SK-N-SH treated with all-trans-retinoic acid at 6 μM for 48 hours (cell line): ENCODE results near the gene GRB2.
A peak's percentile ranks its signal among the peaks of the same experiment; 100 is the strongest.

Source experiments
- ATAC-seq: fragments of 200-7000 bp; cut with Tn5 transposase; 3 replicates; pipeline ENCODE4 v1.9.1; 2020; ENCODE audit warnings: mild to moderate bottlenecking, moderate library complexity
- BACH2 ChIP-seq: fragments of 250-450 bp; sonication (Bioruptor Pico); IDR thresholded peaks from 2 replicates; pipeline ENCODE4 v1.9.0; 2021; ENCODE audit warnings: mild to moderate bottlenecking, borderline replicate concordance
- CREB5 ChIP-seq: fragments of 250-450 bp; sonication (Bioruptor Pico); IDR thresholded peaks from 2 replicates; pipeline ENCODE4 v1.5.1; 2020; ENCODE audit warnings: low read depth, mild to moderate bottlenecking, moderate library complexity
- CSDC2 ChIP-seq: fragments of 250-450 bp; sonication (Bioruptor Pico); IDR thresholded peaks from 2 replicates; pipeline ENCODE4 v1.5.0; 2020; ENCODE audit warnings: mild to moderate bottlenecking, moderate library complexity
- CSRNP3 ChIP-seq: fragments of 250-450 bp; sonication (Bioruptor Pico); IDR thresholded peaks from 2 replicates; pipeline ENCODE4 v1.5.1; 2021; ENCODE audit warnings: mild to moderate bottlenecking, moderate library complexity
- ESRRG ChIP-seq: fragments of 250-450 bp; sonication (Bioruptor Pico); IDR thresholded peaks from 2 replicates; pipeline ENCODE4 v1.6.1; 2021; ENCODE audit warnings: mild to moderate bottlenecking
- GLIS3 ChIP-seq: fragments of 250-450 bp; sonication (Bioruptor Pico); IDR thresholded peaks from 2 replicates; pipeline ENCODE4 v1.5.0; 2020; ENCODE audit warnings: mild to moderate bottlenecking, moderate library complexity
- ISL1 ChIP-seq: fragments of 250-450 bp; sonication (Bioruptor Pico); IDR thresholded peaks from 2 replicates; pipeline ENCODE4 v2.1.2; 2022; ENCODE audit warnings: mild to moderate bottlenecking, moderate library complexity
- OSR1 ChIP-seq: fragments of 250-450 bp; sonication (Bioruptor Pico); IDR thresholded peaks from 2 replicates; pipeline ENCODE4 v1.8.0; 2022; ENCODE audit warnings: moderate library complexity, mild to moderate bottlenecking, inconsistent platforms
- PATZ1 ChIP-seq: fragments of 250-450 bp; sonication (Bioruptor Pico); IDR thresholded peaks from 2 replicates; pipeline ENCODE4 v1.8.0; 2020; ENCODE audit warnings: mild to moderate bottlenecking, moderate library complexity, borderline replicate concordance
- POU6F1 ChIP-seq: fragments of 250-450 bp; sonication (Bioruptor Pico); IDR thresholded peaks from 2 replicates; pipeline ENCODE4 v1.8.0; 2021; ENCODE audit warnings: low read depth, mild to moderate bottlenecking, moderate library complexity, borderline replicate concordance
- PPARA ChIP-seq: fragments of 250-450 bp; sonication (Bioruptor Pico); IDR thresholded peaks from 2 replicates; pipeline ENCODE4 v1.5.0; 2020; ENCODE audit warnings: mild to moderate bottlenecking, borderline replicate concordance
- RARB ChIP-seq: fragments of 250-450 bp; sonication (Bioruptor Pico); IDR thresholded peaks from 2 replicates; pipeline ENCODE4 v1.8.0; 2021; ENCODE audit warnings: mild to moderate bottlenecking, moderate library complexity
- SNAI2 ChIP-seq: fragments of 250-450 bp; sonication (Bioruptor Pico); IDR thresholded peaks from 2 replicates; pipeline ENCODE4 v1.5.0; 2020; ENCODE audit warnings: mild to moderate bottlenecking, moderate library complexity
- TCF4 ChIP-seq: fragments of 250-450 bp; sonication (Bioruptor Pico); IDR thresholded peaks from 2 replicates; pipeline ENCODE4 v1.8.0; 2021; ENCODE audit warnings: mild to moderate bottlenecking, moderate library complexity, borderline replicate concordance
- TOX ChIP-seq: fragments of 250-450 bp; sonication (Bioruptor Pico); IDR thresholded peaks from 2 replicates; pipeline ENCODE4 v1.8.0; 2021; ENCODE audit warnings: mild to moderate bottlenecking, moderate library complexity, borderline replicate concordance
- TSHZ2 ChIP-seq: fragments of 250-450 bp; sonication (Bioruptor Pico); IDR thresholded peaks from 2 replicates; pipeline ENCODE4 v1.5.0; 2020; ENCODE audit warnings: mild to moderate bottlenecking, moderate library complexity
- ZC3H10 ChIP-seq: fragments of 250-450 bp; sonication (Bioruptor Pico); IDR thresholded peaks from 2 replicates; pipeline ENCODE4 v1.5.1; 2021; ENCODE audit warnings: mild to moderate bottlenecking, moderate library complexity
- ZFP3 ChIP-seq: fragments of 250-450 bp; sonication (Bioruptor Pico); IDR thresholded peaks from 2 replicates; pipeline ENCODE4 v1.5.0; 2020; ENCODE audit warnings: mild to moderate bottlenecking, moderate library complexity
- ZFP30 ChIP-seq: fragments of 450-650 bp; formaldehyde crosslinking; IDR thresholded peaks from 2 replicates; pipeline ENCODE4 v1.5.0; 2022; ENCODE audit warnings: mild to moderate bottlenecking, moderate library complexity
- ZNF565 ChIP-seq: fragments of 450-650 bp; formaldehyde crosslinking; conservative IDR thresholded peaks from 2 replicates; pipeline ENCODE4 v1.5.0; 2020; ENCODE audit warnings: low read depth, mild to moderate bottlenecking, moderate library complexity
- ZNF70 ChIP-seq: fragments of 450-650 bp; formaldehyde crosslinking; IDR thresholded peaks from 2 replicates; pipeline ENCODE4 v1.5.0; 2020; ENCODE audit warnings: mild to moderate bottlenecking, moderate library complexity
- ZNF8 ChIP-seq: fragments of 450-650 bp; formaldehyde crosslinking; IDR thresholded peaks from 2 replicates; pipeline ENCODE4 v1.5.0; 2020; ENCODE audit warnings: mild to moderate bottlenecking, moderate library complexity

Gene GRB2

GRCh38 chr17:75364078-75364477 is 41.4 kb downstream of the GRB2 start:
- TF ChIP-seq SNAI2 (CRISPR knock-in tag) (no peak), OSR1 (CRISPR knock-in tag) (no peak), CSDC2 (no peak), BACH2 (no peak), PPARA (no peak), CSRNP3 (no peak), RARB (no peak), ZFP30 (CRISPR knock-in tag) (no peak), ZNF8 (CRISPR knock-in tag) (no peak), POU6F1 (CRISPR knock-in tag) (no peak), ZNF70 (CRISPR knock-in tag) (no peak), PATZ1 (CRISPR knock-in tag) (no peak), ZC3H10 (no peak), GLIS3 (CRISPR knock-in tag) (no peak), CREB5 (CRISPR knock-in tag) (no peak), TOX (CRISPR knock-in tag) (no peak), ZFP3 (CRISPR knock-in tag) (no peak), ESRRG (no peak), TCF4 (no peak)
- ATAC-seq, result peak; percentile 87

- no peak for ATAC-seq
- no peak for TF ChIP-seq ZNF8 (CRISPR knock-in tag)
- no peak for TF ChIP-seq ZNF565 (CRISPR knock-in tag)
- TF ChIP-seq SNAI2 (CRISPR knock-in tag), result no peak
- no peak for TF ChIP-seq PPARA
- TF ChIP-seq POU6F1 (CRISPR knock-in tag), result no peak
- no peak for TF ChIP-seq ZFP30 (CRISPR knock-in tag)
- TF ChIP-seq ESRRG, result no peak
- TF ChIP-seq TOX (CRISPR knock-in tag), result no peak
Measured at GRCh38 chr17:75361996-75362395, 43.5 kb downstream of the GRB2 start.

GRCh38 chr17:75361344-75361743 is 44.1 kb downstream of the GRB2 start:
- TF ChIP-seq TSHZ2 (CRISPR knock-in tag), result no peak
- no peak for TF ChIP-seq ZFP3 (CRISPR knock-in tag)
- TF ChIP-seq TOX (CRISPR knock-in tag), result no peak
- TF ChIP-seq CSDC2, result no peak
- no peak for TF ChIP-seq ISL1 (CRISPR knock-in tag)
- TF ChIP-seq ESRRG, result no peak
- TF ChIP-seq PPARA, result no peak
- no peak for TF ChIP-seq OSR1 (CRISPR knock-in tag)
- no peak for TF ChIP-seq BACH2
- ATAC-seq, result no peak
